HepG2 (cell line): ENCODE measurements around the gene VWCE. TPM values are rescaled to one million over a fixed set of nuclear protein-coding genes. Genes with fewer than 3 reads are reported as not detected.

Experiments
- ARNT2 ChIP-seq: sonication (generic); formaldehyde crosslinking; IDR thresholded peaks from 2 replicates; pipeline ENCODE4 v1.8.0; 2022; ENCODE audit warnings: mild to moderate bottlenecking, low read depth, missing genetic modification reagents, moderate library complexity
- EED ChIP-seq: sonication (generic); formaldehyde crosslinking; IDR thresholded peaks from 2 replicates; pipeline ENCODE4 v1.5.0; 2020; ENCODE audit warnings: mild to moderate bottlenecking, missing genetic modification reagents
- ELF4 ChIP-seq: sonication (generic); formaldehyde crosslinking; IDR thresholded peaks from 2 replicates; pipeline ENCODE4 v1.5.0; 2020; ENCODE audit warnings: missing genetic modification reagents, mild to moderate bottlenecking, moderate library complexity, borderline replicate concordance
- FOXA3 ChIP-seq: IDR thresholded peaks from 2 replicates; pipeline ENCODE4 v1.6.1; 2016; ENCODE audit warnings: missing genetic modification reagents, missing compliant biosample characterization
- GZF1 ChIP-seq: sonication (generic); formaldehyde crosslinking; IDR thresholded peaks from 2 replicates; pipeline ENCODE4 v1.5.1; 2020; ENCODE audit warnings: mild to moderate bottlenecking, missing genetic modification reagents
- MEIS2 ChIP-seq: sonication (generic); formaldehyde crosslinking; IDR thresholded peaks from 2 replicates; pipeline ENCODE4 v1.9.0; 2021; ENCODE audit warnings: mild to moderate bottlenecking, missing genetic modification reagents
- NONO ChIP-seq, 2 experiments: fragments of 450-650 bp in 1 of 2; sonication (generic) in 1 of 2; formaldehyde crosslinking in 1 of 2; IDR thresholded peaks in 1 of 2; conservative IDR thresholded peaks in 1 of 2; 2 replicates each; pipeline versions ENCODE4 v1.6.1 to v1.8.0; 2017 to 2022; ENCODE audit warnings: mild to moderate bottlenecking in 1 of 2, missing genetic modification reagents in 1 of 2, moderate library complexity in 1 of 2
- PHF8 ChIP-seq: sonication (generic); formaldehyde crosslinking; IDR thresholded peaks from 2 replicates; pipeline ENCODE4 v1.5.0; 2020; ENCODE audit warnings: missing genetic modification reagents
- RCOR2 ChIP-seq: IDR thresholded peaks from 2 replicates; pipeline ENCODE4 v1.6.1; 2016; ENCODE audit warnings: missing biosample characterization, missing genetic modification reagents
- SIX4 ChIP-seq: sonication (generic); formaldehyde crosslinking; IDR thresholded peaks from 2 replicates; pipeline ENCODE4 v1.4.0; 2020; ENCODE audit warnings: missing genetic modification reagents
- TAF1 ChIP-seq: sonication (generic); formaldehyde crosslinking; IDR thresholded peaks from 2 replicates; pipeline ENCODE4 v1.4.0; 2020; ENCODE audit warnings: missing genetic modification reagents
- TGIF2 ChIP-seq: IDR thresholded peaks from 2 replicates; pipeline ENCODE4 v1.6.1; 2016; ENCODE audit warnings: control low read depth, missing compliant biosample characterization
- XRCC5 ChIP-seq: fragments of 200-400 bp; formaldehyde crosslinking; optimal IDR thresholded peaks from 2 replicates; pipeline ENCODE3; 2017; ENCODE audit warnings: mild to moderate bottlenecking, low read length
- ZNF335 ChIP-seq: sonication (generic); formaldehyde crosslinking; IDR thresholded peaks from 2 replicates; pipeline ENCODE4 v1.4.0; 2020; ENCODE audit warnings: missing genetic modification reagents
- ZNF501 ChIP-seq: sonication (generic); formaldehyde crosslinking; IDR thresholded peaks from 2 replicates; pipeline ENCODE4 v1.5.1; 2020; ENCODE audit warnings: mild to moderate bottlenecking, moderate library complexity, missing genetic modification reagents
- ZNF547 ChIP-seq: sonication (generic); formaldehyde crosslinking; IDR thresholded peaks from 2 replicates; pipeline ENCODE4 v1.5.1; 2020; ENCODE audit warnings: mild to moderate bottlenecking, missing genetic modification reagents
- ZNF629 ChIP-seq: sonication (generic); formaldehyde crosslinking; conservative IDR thresholded peaks from 2 replicates; pipeline ENCODE4 v1.5.0; 2020; ENCODE audit warnings: missing genetic modification reagents
- ZNF670 ChIP-seq: sonication (generic); formaldehyde crosslinking; IDR thresholded peaks from 2 replicates; pipeline ENCODE4 v1.8.0; 2022; ENCODE audit warnings: mild to moderate bottlenecking, missing genetic modification reagents, borderline replicate concordance
- ZNF749 ChIP-seq: sonication (generic); formaldehyde crosslinking; IDR thresholded peaks from 2 replicates; pipeline ENCODE4 v1.8.0; 2022; ENCODE audit warnings: mild to moderate bottlenecking, missing genetic modification reagents, moderate library complexity, borderline replicate concordance
- ZSCAN31 ChIP-seq: sonication (generic); formaldehyde crosslinking; IDR thresholded peaks from 2 replicates; pipeline ENCODE4 v1.5.0; 2020; ENCODE audit warnings: low read depth, mild to moderate bottlenecking, missing genetic modification reagents
- ZZZ3 ChIP-seq: sonication (generic); formaldehyde crosslinking; IDR thresholded peaks from 2 replicates; pipeline ENCODE4 v1.4.0; 2020; ENCODE audit warnings: missing genetic modification reagents, mild to moderate bottlenecking, borderline replicate concordance
- polyA plus RNA-seq, 8 experiments: library from polyadenylated mRNA; depleted of rRNA in 3 of 8; stranded (reverse) in 7 of 8; unstranded in 1 of 8; fragments of >200 nt; fragmentation: Illumina TruSeq in 4 of 8; extraction: Trizol in 4 of 8; gene quantifications; 2 replicates each; pipeline versions ENCODE4 v1.2.1 to v1.2.3, GENCODE V29; 2011 to 2016; ENCODE audit warnings: low read depth in 4 of 8, missing spikeins in 1 of 8, mixed read lengths in 1 of 8; ENCODE audit not compliant: insufficient read depth in 1 of 8
- total RNA-seq, 5 experiments: library from RNA; depleted of rRNA; stranded (reverse); fragments of >200 nt; fragmentation: Illumina TruSeq; extraction: Trizol; gene quantifications; 2 replicates each; pipeline ENCODE4 v1.2.3, GENCODE V29; 2016; ENCODE audit warnings: low read depth in 1 of 5
- TF ChIP-seq, protein P1 (sequence below): sonication (generic); formaldehyde crosslinking; IDR thresholded peaks from 2 replicates; pipeline ENCODE4 v1.9.0; 2022; ENCODE audit warnings: low read depth, missing genetic modification reagents
- TF ChIP-seq, protein P2 (sequence below): sonication (generic); formaldehyde crosslinking; IDR thresholded peaks from 2 replicates; pipeline ENCODE4 v1.5.1; 2020; ENCODE audit warnings: missing genetic modification reagents, mild to moderate bottlenecking, borderline replicate concordance
- TF ChIP-seq, protein P3 (sequence below): IDR thresholded peaks from 2 replicates; pipeline ENCODE4 v1.6.1; 2016; ENCODE audit warnings: low read depth, borderline replicate concordance
- TF ChIP-seq, protein P4 (sequence below): IDR thresholded peaks from 2 replicates; pipeline ENCODE4 v1.6.1; 2016; ENCODE audit warnings: low read depth, control low read depth

The VWCE gene
- total and polyA plus RNA-seq, 2 of the 13 experiments (the other 11 are each of a cell fraction or from before 2014, with no cell fraction given), result 27.6 to 58.3 TPM

DNA sequence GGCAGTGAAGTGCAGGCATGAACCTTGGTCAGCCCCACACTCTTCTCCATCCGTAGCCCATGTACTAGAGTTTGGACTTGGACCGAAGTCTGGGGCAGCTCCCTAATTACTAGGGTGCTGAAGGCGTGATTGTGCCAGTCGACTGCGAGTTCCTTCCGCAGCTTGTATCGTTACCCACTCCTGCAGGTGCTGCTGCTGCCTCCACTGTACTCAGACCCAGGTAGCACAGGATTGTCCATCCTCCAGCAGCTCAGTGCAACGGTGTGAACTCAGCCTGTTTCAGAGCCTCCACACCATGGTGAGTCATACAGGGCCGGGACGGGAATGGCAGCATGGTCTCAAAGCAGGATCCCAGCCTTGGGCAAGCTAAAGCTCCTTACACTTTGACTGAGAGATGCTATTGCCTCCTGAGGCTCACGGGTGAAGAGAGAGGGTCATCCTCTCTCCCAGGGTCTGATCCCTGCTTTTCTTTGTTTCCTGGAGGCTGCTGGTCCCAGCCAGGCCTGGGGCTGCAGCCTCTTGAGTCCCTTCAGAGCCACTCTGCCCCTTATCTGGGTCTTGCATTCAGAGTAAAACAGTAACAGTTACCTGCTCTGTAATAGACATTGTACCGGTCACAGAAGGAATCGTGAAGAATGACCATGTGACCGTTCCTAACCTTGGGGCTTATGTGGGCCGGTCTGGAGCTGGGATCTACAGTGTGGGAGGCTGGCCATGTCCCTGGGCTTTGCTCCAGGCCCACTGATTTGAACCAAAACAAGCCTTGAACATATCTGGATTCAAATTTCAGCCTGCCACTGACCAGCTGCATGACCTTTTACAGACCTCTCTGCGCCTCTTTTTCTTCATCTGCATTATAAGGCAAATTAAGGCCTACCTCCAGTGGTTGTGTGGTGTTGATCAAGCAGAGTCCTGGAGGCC, 39.6 kb upstream of the VWCE start (continued):
- peak; percentile 33 for TF ChIP-seq XRCC5
- TF ChIP-seq, protein P1, sequence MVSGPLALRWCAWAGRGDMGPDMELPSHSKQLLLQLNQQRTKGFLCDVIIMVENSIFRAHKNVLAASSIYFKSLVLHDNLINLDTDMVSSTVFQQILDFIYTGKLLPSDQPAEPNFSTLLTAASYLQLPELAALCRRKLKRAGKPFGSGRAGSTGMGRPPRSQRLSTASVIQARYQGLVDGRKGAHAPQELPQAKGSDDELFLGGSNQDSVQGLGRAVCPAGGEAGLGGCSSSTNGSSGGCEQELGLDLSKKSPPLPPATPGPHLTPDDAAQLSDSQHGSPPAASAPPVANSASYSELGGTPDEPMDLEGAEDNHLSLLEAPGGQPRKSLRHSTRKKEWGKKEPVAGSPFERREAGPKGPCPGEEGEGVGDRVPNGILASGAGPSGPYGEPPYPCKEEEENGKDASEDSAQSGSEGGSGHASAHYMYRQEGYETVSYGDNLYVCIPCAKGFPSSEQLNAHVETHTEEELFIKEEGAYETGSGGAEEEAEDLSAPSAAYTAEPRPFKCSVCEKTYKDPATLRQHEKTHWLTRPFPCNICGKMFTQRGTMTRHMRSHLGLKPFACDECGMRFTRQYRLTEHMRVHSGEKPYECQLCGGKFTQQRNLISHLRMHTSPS (CRISPR knock-in tag), result peak; percentile 70; the same call in 1 of the 2 replicates
- TF ChIP-seq SIX4, result no peak
- TF ChIP-seq, protein P2, sequence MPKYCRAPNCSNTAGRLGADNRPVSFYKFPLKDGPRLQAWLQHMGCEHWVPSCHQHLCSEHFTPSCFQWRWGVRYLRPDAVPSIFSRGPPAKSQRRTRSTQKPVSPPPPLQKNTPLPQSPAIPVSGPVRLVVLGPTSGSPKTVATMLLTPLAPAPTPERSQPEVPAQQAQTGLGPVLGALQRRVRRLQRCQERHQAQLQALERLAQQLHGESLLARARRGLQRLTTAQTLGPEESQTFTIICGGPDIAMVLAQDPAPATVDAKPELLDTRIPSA (CRISPR knock-in tag), result no peak
- TF ChIP-seq, protein P3, sequence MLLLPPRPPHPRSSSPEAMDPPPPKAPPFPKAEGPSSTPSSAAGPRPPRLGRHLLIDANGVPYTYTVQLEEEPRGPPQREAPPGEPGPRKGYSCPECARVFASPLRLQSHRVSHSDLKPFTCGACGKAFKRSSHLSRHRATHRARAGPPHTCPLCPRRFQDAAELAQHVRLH (CRISPR knock-in tag), result peak; percentile 66
- peak; percentile 84 for TF ChIP-seq TAF1 (CRISPR knock-in tag)
- no peak for TF ChIP-seq NONO (IDR thresholded peaks at IDR 0.05)
- TF ChIP-seq NONO (CRISPR knock-in tag; conservative IDR thresholded peaks at IDR 0.05), result peak; percentile 86
- 0 out of 2 replicates have a peak, but pooled peaks have one; percentile 28 for TF ChIP-seq ZNF501
- TF ChIP-seq ARNT2 (CRISPR knock-in tag), result peak; percentile 16
- no peak for TF ChIP-seq ZNF547 (CRISPR knock-in tag)
- no peak for TF ChIP-seq EED
- TF ChIP-seq ZSCAN31 (CRISPR knock-in tag), result no peak
- TF ChIP-seq, protein P4, sequence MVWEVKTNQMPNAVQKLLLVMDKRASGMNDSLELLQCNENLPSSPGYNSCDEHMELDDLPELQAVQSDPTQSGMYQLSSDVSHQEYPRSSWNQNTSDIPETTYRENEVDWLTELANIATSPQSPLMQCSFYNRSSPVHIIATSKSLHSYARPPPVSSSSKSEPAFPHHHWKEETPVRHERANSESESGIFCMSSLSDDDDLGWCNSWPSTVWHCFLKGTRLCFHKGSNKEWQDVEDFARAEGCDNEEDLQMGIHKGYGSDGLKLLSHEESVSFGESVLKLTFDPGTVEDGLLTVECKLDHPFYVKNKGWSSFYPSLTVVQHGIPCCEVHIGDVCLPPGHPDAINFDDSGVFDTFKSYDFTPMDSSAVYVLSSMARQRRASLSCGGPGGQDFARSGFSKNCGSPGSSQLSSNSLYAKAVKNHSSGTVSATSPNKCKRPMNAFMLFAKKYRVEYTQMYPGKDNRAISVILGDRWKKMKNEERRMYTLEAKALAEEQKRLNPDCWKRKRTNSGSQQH (CRISPR knock-in tag), result 0 out of 2 replicates have a peak, but pooled peaks have one; percentile 37
- no peak for TF ChIP-seq ELF4
- TF ChIP-seq MEIS2 (CRISPR knock-in tag), result no peak; the same call in 1 of the 2 replicates
- TF ChIP-seq ZNF629 (CRISPR knock-in tag), result peak; percentile 24; the same call in 1 of the 2 replicates
- 0 out of 2 replicates have a peak, but pooled peaks have one; percentile 38 for TF ChIP-seq ZNF335
- TF ChIP-seq ZNF749, result no peak
- TF ChIP-seq TGIF2 (CRISPR knock-in tag), result peak; percentile 68; the same call in 1 of the 2 replicates
- TF ChIP-seq PHF8, result peak; percentile 65
- TF ChIP-seq ZNF670 (CRISPR knock-in tag), result 0 out of 2 replicates have a peak, but pooled peaks have one; percentile 31
- TF ChIP-seq FOXA3 (CRISPR knock-in tag), result peak; percentile 57
- TF ChIP-seq GZF1 (CRISPR knock-in tag), result peak; percentile 91; the same call in 1 of the 2 replicates
- TF ChIP-seq RCOR2 (CRISPR knock-in tag), result peak; percentile 24; the same call in 1 of the 2 replicates
- peak; percentile 67; the same call in 1 of the 2 replicates for TF ChIP-seq ZZZ3 (CRISPR knock-in tag)
